ENCODE data around the gene NANS.
A peak's percentile ranks its signal among the peaks of the same experiment; 100 is the strongest.
"Not testable (repeated sequence)": the region's sequence is repeated elsewhere in the genome, so short reads cannot be mapped to it uniquely, and the experiment has no call there.

Gene NANS

GRCh38 chr9:98017306-98017705 lies 39.2 kb upstream of the NANS start:
- Histone ChIP-seq H3K4me2 (peak overlapping the region; percentile 66), H3K27me3 (ENCODE audit: insufficient read depth, low read depth) (no peaks in the 10 kb centered on the region), H3K36me3 (ENCODE audit: insufficient read depth) (peaks cover 21% of the 10 kb centered on the region; the same call in 1 of the 2 replicates)

GRCh38 chr9:98018347-98018746 lies 38.2 kb upstream of the NANS start:
- TF ChIP-seq CTCF (conservative IDR thresholded peaks at IDR 0.05; ENCODE audit: low read depth, low read length): no peak
- Histone ChIP-seq H3K27ac (no peak overlapping the region), H3K4me1 (ENCODE audit: low read depth, poor library complexity, severe bottlenecking) (peaks cover 43% of the 10 kb centered on the region), H4K20me1 (ENCODE audit: insufficient read depth) (no peaks in the 10 kb centered on the region; the same call in 1 of the 2 replicates), H3K36me3 (ENCODE audit: insufficient read depth) (peaks cover 21% of the 10 kb centered on the region; the same call in 1 of the 2 replicates), H3K4me3 (IDR thresholded peaks at IDR 0.05; ENCODE audit: insufficient read depth, low read depth, low read length) (no peak overlapping the region), H3K79me2 (ENCODE audit: insufficient read depth, low read depth) (peaks cover 3% of the 10 kb centered on the region; the same call in 1 of the 2 replicates), H3K27me3 (ENCODE audit: insufficient read depth, low read depth) (no peaks in the 10 kb centered on the region), H3K9ac (no peak overlapping the region), H2AFZ (ENCODE audit: low read depth) (no peak overlapping the region), H3K4me2 (no peak overlapping the region)

More at GRCh38 chr9:98017306-98017705, 39.2 kb upstream of the NANS start:
- H4K20me1 ChIP-seq (ENCODE audit: insufficient read depth): no peaks in the 10 kb centered on the region; the same call in 1 of the 2 replicates
- TF ChIP-seq CTCF (conservative IDR thresholded peaks at IDR 0.05; ENCODE audit: low read depth, low read length): no peak
- H3K79me2 ChIP-seq (ENCODE audit: insufficient read depth, low read depth): peaks cover 4% of the 10 kb centered on the region; the same call in 1 of the 2 replicates
- no peak overlapping the region for H3K4me3 ChIP-seq (IDR thresholded peaks at IDR 0.05; ENCODE audit: insufficient read depth, low read depth, low read length)
- no peak overlapping the region for H3K9ac ChIP-seq
- peaks cover 43% of the 10 kb centered on the region for H3K4me1 ChIP-seq (ENCODE audit: low read depth, poor library complexity, severe bottlenecking)
- no peak overlapping the region for H2AFZ ChIP-seq (ENCODE audit: low read depth)
- peak overlapping the region; percentile 25 for H3K27ac ChIP-seq

GRCh38 chr9:98019098-98019497 lies 37.4 kb upstream of the NANS start:
- Histone ChIP-seq H4K20me1 (ENCODE audit: insufficient read depth) (no peaks in the 10 kb centered on the region), H2AFZ (ENCODE audit: low read depth) (no peak overlapping the region), H3K27me3 (ENCODE audit: insufficient read depth, low read depth) (no peaks in the 10 kb centered on the region), H3K9ac (no peak overlapping the region), H3K4me1 (ENCODE audit: low read depth, poor library complexity, severe bottlenecking) (peaks cover 43% of the 10 kb centered on the region), H3K27ac (no peak overlapping the region), H3K4me3 (IDR thresholded peaks at IDR 0.05; ENCODE audit: insufficient read depth, low read depth, low read length) (no peak overlapping the region), H3K36me3 (ENCODE audit: insufficient read depth) (peaks cover 17% of the 10 kb centered on the region; the same call in 1 of the 2 replicates), H3K79me2 (ENCODE audit: insufficient read depth, low read depth) (no peaks in the 10 kb centered on the region), H3K4me2 (no peak overlapping the region)
- no peak for TF ChIP-seq CTCF (conservative IDR thresholded peaks at IDR 0.05; ENCODE audit: low read depth, low read length)

- not testable (repeated sequence) for H3K27me3 ChIP-seq (ENCODE audit: insufficient read depth, low read depth); H4K20me1 ChIP-seq (ENCODE audit: insufficient read depth); H3K79me2 ChIP-seq (ENCODE audit: insufficient read depth, low read depth); H3K4me3 ChIP-seq (IDR thresholded peaks at IDR 0.05; ENCODE audit: insufficient read depth, low read depth, low read length); H3K9ac ChIP-seq; H3K27ac ChIP-seq; H2AFZ ChIP-seq (ENCODE audit: low read depth); H3K4me2 ChIP-seq
- peaks cover 12% of the 10 kb centered on the region; the same call in 1 of the 2 replicates for H3K36me3 ChIP-seq (ENCODE audit: insufficient read depth)
- H3K4me1 ChIP-seq (ENCODE audit: low read depth, poor library complexity, severe bottlenecking): peaks cover 36% of the 10 kb centered on the region
Measured at GRCh38 chr9:98019869-98020268, 36.7 kb upstream of the NANS start.

- Histone ChIP-seq H3K9ac (no peak overlapping the region), H3K4me3 (IDR thresholded peaks at IDR 0.05; ENCODE audit: insufficient read depth, low read depth, low read length) (no peak overlapping the region), H3K27me3 (ENCODE audit: insufficient read depth, low read depth) (no peaks in the 10 kb centered on the region), H3K27ac (no peak overlapping the region; the same call in 1 of the 2 replicates), H3K4me2 (no peak overlapping the region), H3K4me1 (ENCODE audit: low read depth, poor library complexity, severe bottlenecking) (peaks cover 29% of the 10 kb centered on the region), H3K79me2 (ENCODE audit: insufficient read depth, low read depth) (no peaks in the 10 kb centered on the region), H4K20me1 (ENCODE audit: insufficient read depth) (no peaks in the 10 kb centered on the region), H3K36me3 (ENCODE audit: insufficient read depth) (peaks cover 5% of the 10 kb centered on the region; the same call in 1 of the 2 replicates), H2AFZ (ENCODE audit: low read depth) (no peak overlapping the region)
- no peak for TF ChIP-seq CTCF (conservative IDR thresholded peaks at IDR 0.05; ENCODE audit: low read depth, low read length)
Measured at GRCh38 chr9:98020476-98021145, 35.9 kb upstream of the NANS start.
